GM19463 (cell line): Measurements from ENCODE around the gene TOR3A.

Experiments
- ATAC-seq: cut with Tn5 transposase; IDR thresholded peaks from one replicate; pipeline ENCODE4 v1.9.1; 2021; ENCODE audit warnings: mild to moderate bottlenecking, moderate library complexity; ENCODE audit not compliant: unreplicated experiment

Gene TOR3A

DNA sequence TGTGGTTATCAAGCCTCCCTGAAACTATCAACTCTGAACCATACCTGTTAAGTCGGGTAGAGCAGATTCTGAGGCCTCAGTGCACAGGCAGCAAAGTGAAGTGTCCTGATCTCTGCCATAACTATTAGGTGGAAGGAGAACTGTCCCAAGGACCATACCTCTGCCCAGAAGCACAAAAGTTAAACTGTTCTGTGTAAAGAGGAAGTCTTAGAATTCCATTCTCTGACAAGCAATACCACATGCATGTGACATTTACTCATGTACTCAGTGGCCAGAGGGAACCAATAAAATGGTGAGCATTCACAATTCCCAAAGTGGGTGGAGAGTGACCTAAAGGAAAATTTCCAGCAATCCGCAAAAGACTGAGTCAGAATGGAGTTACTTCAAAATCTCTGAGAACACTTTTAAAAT is 61.0 kb downstream of the TOR3A start:
- ATAC-seq = no peak

DNA sequence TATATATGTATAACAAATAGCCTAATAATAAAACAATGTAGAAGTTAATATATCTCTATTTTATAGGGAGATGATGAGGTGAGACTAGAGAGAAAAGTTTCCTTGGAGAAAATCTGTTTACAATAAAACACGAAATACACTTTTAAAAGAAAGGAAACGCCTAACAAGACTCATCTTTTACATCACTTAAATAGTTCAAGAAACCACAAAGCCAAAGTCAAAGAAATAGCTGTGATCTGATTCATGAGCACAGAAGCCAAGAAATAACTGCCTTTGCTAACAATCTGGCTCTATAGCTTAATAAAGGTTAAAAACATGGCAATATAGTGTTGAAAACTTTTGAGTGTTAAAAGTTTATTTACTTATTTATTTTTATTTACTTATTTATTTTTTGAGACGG is 61.5 kb downstream of the TOR3A start:
- ATAC-seq = no peak

DNA sequence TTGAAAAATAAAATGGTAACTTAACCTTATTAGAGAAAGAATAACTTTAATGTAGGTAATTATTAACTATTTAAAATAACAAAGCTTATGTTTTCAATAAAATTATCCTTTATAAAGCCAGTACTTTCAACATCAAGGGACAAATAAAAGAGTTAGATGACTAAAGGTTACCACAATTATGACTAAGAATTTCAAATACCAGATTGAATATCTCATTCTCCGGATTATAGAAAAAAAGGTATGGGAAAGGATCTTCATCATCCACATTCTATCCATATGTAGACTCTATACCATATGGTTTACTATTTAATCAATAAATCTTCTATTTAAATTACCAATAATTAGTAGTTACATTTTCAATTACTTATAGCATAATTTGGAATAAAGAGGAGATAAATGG is 62.8 kb downstream of the TOR3A start:
- ATAC-seq = no peak

DNA sequence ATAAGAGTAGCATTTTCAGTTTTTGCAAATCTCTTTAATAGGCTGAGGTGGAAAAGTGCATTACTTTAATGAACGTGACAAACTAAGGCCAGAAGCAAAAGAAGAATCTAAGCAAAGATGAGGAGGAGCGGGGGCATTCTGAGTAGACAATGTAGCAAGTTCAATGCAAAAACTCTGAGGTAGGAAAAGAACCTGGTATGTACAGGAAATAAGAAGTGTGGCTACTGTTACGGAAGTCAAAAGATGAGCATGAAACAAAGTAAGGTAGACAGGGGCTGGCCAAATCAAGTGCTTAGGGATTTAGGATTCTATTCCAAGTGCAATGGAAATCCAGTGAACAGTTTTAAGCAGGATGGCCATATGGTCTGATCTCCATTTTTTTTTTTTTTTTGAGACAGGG is 63.7 kb downstream of the TOR3A start:
- ATAC-seq = no peak
